ENCODE results near the gene AGPAT3. TPM values are rescaled to one million over a fixed set of nuclear protein-coding genes. Genes with fewer than 3 reads are reported as not detected.
A peak's percentile ranks its signal among the peaks of the same experiment; 100 is the strongest.

Gene AGPAT3
- total and polyA plus RNA-seq, 9 donors: 19.2 to 32.2 (median 27.7) TPM

DNA sequence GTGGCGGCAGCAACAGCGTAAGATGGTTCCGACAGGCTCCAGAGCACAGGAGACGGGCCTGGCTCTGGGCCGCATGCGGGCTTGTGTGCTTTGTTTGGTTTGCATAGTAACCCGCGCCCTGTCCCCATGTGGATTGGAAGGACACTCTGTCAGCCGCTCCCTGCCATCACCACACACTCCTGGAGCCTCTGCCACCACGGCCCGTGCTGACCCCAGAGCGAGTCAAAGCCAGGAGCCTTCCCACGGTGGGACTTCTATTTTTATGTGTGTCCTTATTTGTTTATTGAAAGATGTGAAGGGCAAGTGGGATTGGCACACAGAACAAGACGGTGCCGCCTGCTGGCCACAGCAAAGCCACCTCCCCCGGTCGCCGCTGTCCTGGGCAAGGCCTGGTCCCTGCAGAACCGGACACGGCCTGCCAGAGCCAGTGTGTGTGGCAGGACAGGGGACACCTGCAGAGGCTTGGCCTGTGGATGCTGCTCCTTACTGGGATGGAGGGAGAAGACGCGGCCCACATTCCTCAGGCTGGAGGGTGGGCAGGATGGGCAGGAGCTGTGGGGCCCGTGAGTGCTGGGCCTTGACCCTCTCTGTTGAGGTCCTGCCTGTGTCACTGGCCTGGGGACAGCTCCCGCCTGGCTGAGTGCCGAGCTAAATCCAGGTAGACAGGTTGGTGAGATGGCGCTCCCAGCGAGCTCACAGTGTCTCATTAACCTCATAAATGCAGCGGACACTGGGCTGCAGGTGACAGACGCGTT, 64.4 kb downstream of the AGPAT3 start:
- Histone ChIP-seq H3K36me3 (ENCODE audit: control insufficient read depth, insufficient read depth, low read length) (peaks cover 24% of the 10 kb centered on the region), H3K27me3 (ENCODE audit: control insufficient read depth, insufficient read depth, low read length) (no peaks in the 10 kb centered on the region), H3K27ac (ENCODE audit: low read length) (peak overlapping the region; percentile 57), H3K4me3 (ENCODE audit: low read length) (no peak overlapping the region), H3K4me1 (ENCODE audit: control insufficient read depth, insufficient read depth, low read length) (peaks cover 5% of the 10 kb centered on the region), H3K9me3 (replicated peaks; ENCODE audit: control insufficient read depth, low read depth, low read length) (no peaks in the 10 kb centered on the region)
- 82% methylated on average over 17 of the region's 30 CpGs for WGBS (ENCODE audit: insufficient coverage)
- DNase-seq: no peak

DNA sequence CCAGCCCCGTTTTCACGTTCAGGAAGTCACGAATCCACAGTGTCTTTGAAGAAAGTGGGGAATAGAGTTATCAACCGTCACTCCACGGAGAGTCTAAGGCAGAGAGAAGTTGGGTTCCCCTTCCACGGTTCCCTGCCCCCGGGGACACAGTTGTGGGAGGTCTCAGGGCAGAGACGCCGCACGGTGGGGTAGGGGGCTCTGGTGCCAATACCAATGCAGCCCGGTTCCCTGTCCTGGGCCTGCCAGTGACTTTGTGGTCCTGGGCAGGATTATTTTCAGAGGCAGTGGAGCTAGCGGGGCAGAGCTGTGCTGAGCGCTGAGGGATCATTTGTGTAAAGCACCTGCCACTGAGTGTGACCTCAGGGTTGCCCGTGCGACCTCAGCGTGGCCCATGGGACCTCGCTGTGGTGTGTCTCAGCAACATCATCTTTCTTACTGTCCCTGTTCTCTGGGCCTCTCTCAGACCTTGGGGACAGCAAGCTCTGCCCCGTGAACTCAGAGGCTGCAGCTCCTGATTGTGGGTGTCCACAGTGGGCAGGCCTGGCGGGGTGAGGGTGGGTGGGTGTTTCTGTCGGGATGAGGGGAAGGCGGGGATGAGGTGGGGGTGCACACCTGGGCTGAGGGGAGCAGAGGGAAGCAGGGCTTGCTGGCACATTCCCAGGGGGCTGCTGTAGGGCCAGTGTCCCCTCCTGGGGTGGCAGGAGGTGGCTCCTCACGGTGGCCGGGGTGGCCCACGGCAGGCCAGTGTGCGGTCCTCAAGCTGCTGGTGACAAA, 65.2 kb downstream of the AGPAT3 start:
- Histone ChIP-seq H3K9me3 (replicated peaks; ENCODE audit: control insufficient read depth, low read depth, low read length) (no peaks in the 10 kb centered on the region), H3K4me1 (ENCODE audit: control insufficient read depth, insufficient read depth, low read length) (peaks cover 5% of the 10 kb centered on the region), H3K27ac (ENCODE audit: low read length) (no peak overlapping the region), H3K4me3 (ENCODE audit: low read length) (no peak overlapping the region), H3K36me3 (ENCODE audit: control insufficient read depth, insufficient read depth, low read length) (peaks cover 24% of the 10 kb centered on the region), H3K27me3 (ENCODE audit: control insufficient read depth, insufficient read depth, low read length) (no peaks in the 10 kb centered on the region)
- no peak for DNase-seq
- 76% methylated on average over 24 of the region's 25 CpGs for WGBS (ENCODE audit: insufficient coverage)

DNA sequence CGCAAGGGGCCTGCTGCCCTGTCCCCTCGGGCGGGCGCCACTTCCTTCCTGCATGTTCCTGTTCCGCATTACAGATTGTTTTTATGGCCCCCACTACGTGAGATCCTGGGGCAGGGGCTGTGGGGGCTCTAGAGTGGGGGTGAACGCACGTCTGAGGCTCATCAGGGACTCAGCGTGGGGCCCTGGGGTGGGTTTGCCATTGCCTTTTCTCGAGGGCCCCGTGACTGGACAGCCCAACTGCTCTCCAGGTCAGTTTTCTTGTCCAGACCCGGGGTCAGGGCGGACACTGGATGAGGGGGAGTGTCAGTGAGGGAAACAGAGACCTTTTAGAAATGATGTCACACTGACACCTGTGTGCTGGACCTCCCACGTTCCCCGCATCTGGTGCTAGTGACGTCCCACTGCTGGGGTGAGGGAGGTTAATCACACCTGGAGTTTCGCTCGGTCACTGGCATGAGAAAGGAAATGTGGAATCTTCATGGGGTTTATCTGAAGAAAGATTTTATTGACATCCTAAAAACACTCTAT, 65.9 kb downstream of the AGPAT3 start:
- no peaks in the 10 kb centered on the region for H3K9me3 ChIP-seq (replicated peaks; ENCODE audit: control insufficient read depth, low read depth, low read length)
- H3K4me3 ChIP-seq (ENCODE audit: low read length): no peak overlapping the region
- H3K4me1 ChIP-seq (ENCODE audit: control insufficient read depth, insufficient read depth, low read length): peaks cover 10% of the 10 kb centered on the region
- no peaks in the 10 kb centered on the region for H3K27me3 ChIP-seq (ENCODE audit: control insufficient read depth, insufficient read depth, low read length)
- H3K27ac ChIP-seq (ENCODE audit: low read length): no peak overlapping the region
- H3K36me3 ChIP-seq (ENCODE audit: control insufficient read depth, insufficient read depth, low read length): peaks cover 17% of the 10 kb centered on the region
- DNase-seq: no peak
- 65% methylated on average over 12 of the region's 18 CpGs for WGBS (ENCODE audit: insufficient coverage)

DNA sequence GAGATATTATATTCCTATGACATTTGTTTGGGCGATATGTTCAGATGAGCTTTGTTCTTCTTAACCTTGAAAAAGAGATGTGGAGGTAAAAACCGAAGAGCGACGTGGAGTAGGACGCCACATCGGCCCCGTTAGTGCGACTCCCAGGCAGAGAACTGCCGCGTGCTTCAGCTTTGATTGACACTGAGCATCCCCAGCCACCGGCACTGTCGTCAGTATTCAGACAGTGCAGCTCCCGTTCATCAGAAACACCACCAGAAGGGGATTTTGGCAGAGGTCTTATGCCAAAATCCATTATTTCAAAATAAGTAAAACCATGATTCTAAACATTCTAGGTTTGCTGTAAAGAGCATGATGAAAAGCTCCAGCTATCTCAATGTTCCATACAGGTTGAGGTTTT, 66.5 kb downstream of the AGPAT3 start:
- WGBS (ENCODE audit: insufficient coverage): 77% methylated on average over 10 of the region's 13 CpGs
- Histone ChIP-seq H3K4me3 (ENCODE audit: low read length) (no peak overlapping the region), H3K27ac (ENCODE audit: low read length) (no peak overlapping the region), H3K4me1 (ENCODE audit: control insufficient read depth, insufficient read depth, low read length) (peaks cover 15% of the 10 kb centered on the region), H3K36me3 (ENCODE audit: control insufficient read depth, insufficient read depth, low read length) (peaks cover 13% of the 10 kb centered on the region), H3K27me3 (ENCODE audit: control insufficient read depth, insufficient read depth, low read length) (no peaks in the 10 kb centered on the region), H3K9me3 (replicated peaks; ENCODE audit: control insufficient read depth, low read depth, low read length) (no peaks in the 10 kb centered on the region)
- DNase-seq: no peak

DNA sequence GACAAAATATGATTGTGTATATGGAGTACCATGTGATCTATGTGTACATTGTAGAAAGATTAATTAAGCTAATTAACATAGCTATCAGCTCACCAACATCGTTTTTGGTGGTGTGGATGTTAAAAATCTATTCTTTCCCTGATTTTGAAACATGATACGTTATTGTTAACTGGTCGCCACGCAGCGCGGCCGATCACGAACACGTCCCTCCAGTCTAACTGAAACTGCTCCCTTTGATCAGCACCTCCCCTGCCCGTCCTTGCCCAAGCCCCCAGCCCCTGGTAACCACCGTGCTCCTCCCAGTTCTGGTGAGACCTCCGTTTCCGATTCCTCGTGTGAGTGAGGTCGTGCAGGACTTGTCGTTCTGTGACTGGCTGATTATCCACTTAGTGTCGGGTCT, 67.0 kb downstream of the AGPAT3 start:
- no peaks in the 10 kb centered on the region for H3K9me3 ChIP-seq (replicated peaks; ENCODE audit: control insufficient read depth, low read depth, low read length)
- H3K27me3 ChIP-seq (ENCODE audit: control insufficient read depth, insufficient read depth, low read length): no peaks in the 10 kb centered on the region
- H3K27ac ChIP-seq (ENCODE audit: low read length): no peak overlapping the region
- WGBS (ENCODE audit: insufficient coverage): 90% methylated on average over 16 of the region's 17 CpGs
- DNase-seq: no peak
- H3K4me3 ChIP-seq (ENCODE audit: low read length): no peak overlapping the region
- H3K36me3 ChIP-seq (ENCODE audit: control insufficient read depth, insufficient read depth, low read length): peaks cover 15% of the 10 kb centered on the region
- H3K4me1 ChIP-seq (ENCODE audit: control insufficient read depth, insufficient read depth, low read length): peaks cover 15% of the 10 kb centered on the region

DNA sequence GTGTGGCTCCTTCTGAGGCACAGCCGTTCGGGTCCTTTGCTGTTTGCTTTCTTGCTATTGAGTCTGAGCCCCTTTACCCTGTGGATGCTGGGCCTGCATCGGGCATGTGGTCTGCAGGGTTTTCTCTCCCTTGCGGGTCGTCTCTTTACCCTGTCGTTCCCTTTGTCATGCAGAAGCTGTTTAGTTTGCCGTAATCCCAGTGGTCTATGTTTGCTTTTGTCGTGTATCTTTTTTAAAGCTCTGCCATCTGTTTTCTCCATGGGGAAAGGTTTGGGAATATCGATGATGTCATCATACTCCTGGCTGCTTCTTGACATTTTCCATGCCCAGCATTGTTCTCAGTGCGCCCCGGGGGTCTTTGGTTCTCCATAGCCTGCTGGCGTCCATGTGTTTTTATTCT, 68.2 kb downstream of the AGPAT3 start:
- DNase-seq: no peak

DNA sequence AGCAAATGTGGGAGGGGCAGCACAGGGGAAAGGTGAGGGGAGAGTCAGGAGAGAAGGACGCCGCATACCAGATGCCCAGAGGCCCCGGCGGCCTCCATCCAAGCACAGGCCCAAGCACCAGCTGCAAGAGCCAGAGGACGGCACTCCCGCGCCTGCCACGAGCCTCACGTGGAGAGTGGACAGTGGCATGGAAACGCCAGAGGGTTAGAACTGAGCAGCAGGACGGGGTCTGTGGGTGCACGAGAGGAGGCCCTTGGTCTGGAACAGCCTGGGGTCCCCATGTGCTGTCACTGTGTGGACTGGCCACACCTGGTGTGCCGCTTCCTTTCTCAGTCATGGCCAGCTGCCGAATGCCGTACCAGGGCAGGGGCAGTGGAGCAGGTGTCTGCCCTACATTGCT, 68.7 kb downstream of the AGPAT3 start:
- Histone ChIP-seq H3K4me3 (ENCODE audit: low read length) (no peak overlapping the region), H3K27me3 (ENCODE audit: control insufficient read depth, insufficient read depth, low read length) (no peaks in the 10 kb centered on the region), H3K9me3 (replicated peaks; ENCODE audit: control insufficient read depth, low read depth, low read length) (no peaks in the 10 kb centered on the region), H3K36me3 (ENCODE audit: control insufficient read depth, insufficient read depth, low read length) (peaks cover 15% of the 10 kb centered on the region), H3K27ac (ENCODE audit: low read length) (no peak overlapping the region), H3K4me1 (ENCODE audit: control insufficient read depth, insufficient read depth, low read length) (peaks cover 17% of the 10 kb centered on the region)
- 84% methylated on average over 12 of the region's 15 CpGs for WGBS (ENCODE audit: insufficient coverage)
- no peak for DNase-seq

More for the DNA sequence above, 68.2 kb downstream of the AGPAT3 start:
- H3K27ac ChIP-seq (ENCODE audit: low read length): no peak overlapping the region
- no peaks in the 10 kb centered on the region for H3K9me3 ChIP-seq (replicated peaks; ENCODE audit: control insufficient read depth, low read depth, low read length)
- WGBS (ENCODE audit: insufficient coverage): 71% methylated on average over 5 of the region's 12 CpGs
- peaks cover 15% of the 10 kb centered on the region for H3K4me1 ChIP-seq (ENCODE audit: control insufficient read depth, insufficient read depth, low read length)
- no peaks in the 10 kb centered on the region for H3K27me3 ChIP-seq (ENCODE audit: control insufficient read depth, insufficient read depth, low read length)
- H3K36me3 ChIP-seq (ENCODE audit: control insufficient read depth, insufficient read depth, low read length): peaks cover 15% of the 10 kb centered on the region
- H3K4me3 ChIP-seq (ENCODE audit: low read length): no peak overlapping the region

DNA sequence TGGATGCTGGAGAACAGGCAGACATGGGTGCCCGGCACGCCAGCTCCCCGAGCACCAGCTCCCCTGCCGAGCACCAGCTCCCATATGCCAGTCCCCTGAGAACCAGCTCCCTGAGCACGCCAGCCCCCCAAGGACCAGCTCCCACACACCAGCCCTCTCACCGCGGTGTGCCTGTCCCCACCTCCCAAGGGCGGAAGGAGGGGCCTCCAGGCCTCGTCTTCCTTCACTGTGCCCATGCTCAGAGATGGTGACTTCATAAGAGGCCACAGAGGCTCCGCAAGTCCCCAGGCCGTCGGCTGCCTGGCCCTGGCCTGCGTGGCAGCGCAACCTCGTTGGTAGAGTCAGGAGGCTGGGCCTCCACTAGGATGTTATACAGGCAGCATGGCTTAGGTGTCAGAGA, 69.1 kb downstream of the AGPAT3 start:
- Histone ChIP-seq H3K9me3 (replicated peaks; ENCODE audit: control insufficient read depth, low read depth, low read length) (no peaks in the 10 kb centered on the region), H3K4me3 (ENCODE audit: low read length) (no peak overlapping the region), H3K4me1 (ENCODE audit: control insufficient read depth, insufficient read depth, low read length) (peaks cover 18% of the 10 kb centered on the region), H3K27ac (ENCODE audit: low read length) (no peak overlapping the region), H3K36me3 (ENCODE audit: control insufficient read depth, insufficient read depth, low read length) (peaks cover 15% of the 10 kb centered on the region), H3K27me3 (ENCODE audit: control insufficient read depth, insufficient read depth, low read length) (no peaks in the 10 kb centered on the region)
- 84% methylated on average over 15 of the region's 15 CpGs for WGBS (ENCODE audit: insufficient coverage)
- no peak for DNase-seq

DNA sequence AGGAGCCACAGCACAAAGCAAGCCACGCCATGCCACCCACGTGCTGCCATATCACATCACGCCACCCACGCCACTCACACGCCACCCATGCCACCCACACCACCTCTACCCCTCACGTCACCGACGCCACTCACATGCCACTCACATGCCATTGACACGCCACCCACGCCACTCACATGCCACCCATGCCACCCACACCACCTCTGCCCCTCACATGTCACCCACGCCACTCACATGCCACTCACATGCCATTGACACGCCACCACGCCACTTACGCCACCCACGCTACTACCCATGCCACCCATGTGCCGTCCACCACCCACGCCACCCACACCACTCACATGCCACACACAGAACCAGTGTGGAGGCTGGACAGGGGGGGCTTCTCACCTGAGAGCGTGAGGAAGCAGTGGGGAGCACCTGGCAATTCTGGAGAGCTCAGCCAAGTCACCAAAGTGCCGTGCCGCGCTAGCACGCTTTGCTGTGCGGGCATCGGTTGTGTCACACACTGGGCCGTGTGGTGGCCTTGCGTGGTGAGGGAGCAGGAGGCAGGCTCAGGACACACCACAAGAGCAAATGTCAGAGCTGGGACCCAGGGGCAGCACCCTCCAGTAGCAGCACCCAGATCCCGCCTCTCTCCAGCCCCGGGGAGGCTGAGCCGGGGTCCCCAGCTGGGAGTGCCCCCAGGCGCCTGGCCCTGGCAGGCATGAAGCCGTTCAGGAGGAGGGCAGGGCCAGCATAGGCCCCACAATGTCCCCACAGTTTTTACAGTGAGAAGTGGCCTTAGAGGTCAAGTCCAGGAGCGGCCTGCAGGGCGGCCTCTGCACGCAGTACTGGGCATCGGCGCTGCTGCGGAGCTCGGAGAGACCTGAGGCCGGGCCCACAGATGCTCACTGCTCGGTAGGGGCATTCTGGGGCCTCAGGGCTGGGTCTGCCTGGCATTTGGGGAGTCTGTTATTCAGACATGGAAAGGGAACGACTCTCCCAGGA, 70.0 kb downstream of the AGPAT3 start:
- DNase-seq: no peak
- peaks cover 18% of the 10 kb centered on the region for H3K4me1 ChIP-seq (ENCODE audit: control insufficient read depth, insufficient read depth, low read length)
- H3K27ac ChIP-seq (ENCODE audit: low read length): no peak overlapping the region
- 91% methylated on average over 25 of the region's 41 CpGs for WGBS (ENCODE audit: insufficient coverage)
- no peaks in the 10 kb centered on the region for H3K27me3 ChIP-seq (ENCODE audit: control insufficient read depth, insufficient read depth, low read length)
- no peaks in the 10 kb centered on the region for H3K9me3 ChIP-seq (replicated peaks; ENCODE audit: control insufficient read depth, low read depth, low read length)
- peaks cover 21% of the 10 kb centered on the region for H3K36me3 ChIP-seq (ENCODE audit: control insufficient read depth, insufficient read depth, low read length)
- H3K4me3 ChIP-seq (ENCODE audit: low read length): no peak overlapping the region
